ENCODE measurements around the gene GINS2. TPM values are rescaled to one million over a fixed set of nuclear protein-coding genes. Genes with fewer than 3 reads are reported as not detected.

Gene GINS2
- total RNA-seq, 1 experiment from 2014 or later = 53.3 TPM

- no peak overlapping the region for H3K9ac ChIP-seq (ENCODE audit: low read length)
- no peak overlapping the region for H3K27ac ChIP-seq (ENCODE audit: low read depth, low read length)
- H4K20me1 ChIP-seq (ENCODE audit: insufficient read depth) = no peaks in the 10 kb centered on the region
- intact Hi-C loops (cut with micrococcal nuclease) = no loop called here
- H3K4me1 ChIP-seq (ENCODE audit: control insufficient read depth in 1 of 2, insufficient read depth in 2 of 2, low read length in 2 of 2) = no peaks in the 10 kb centered on the region
- no TSS peak for BruUV-seq (replicated peaks)
- peaks cover 30% of the 10 kb centered on the region for H3K79me2 ChIP-seq (ENCODE audit: insufficient read depth, low read length)
- H3K27me3 ChIP-seq (ENCODE audit: insufficient read depth, low read length) = no peaks in the 10 kb centered on the region
- ChIA-PET CTCF (no interaction called here), RAD21 (ENCODE audit: low non-redundant PET in 1 of 2, low total read pairs in 2 of 2, uncharacterized antibody in 2 of 2, unreplicated experiment in 2 of 2) (no interaction called here), POLR2A (no interaction called here)
- ATAC-seq = no peak
- H3K9me3 ChIP-seq (ENCODE audit: control insufficient read depth in 1 of 2, insufficient read depth in 1 of 2, low read depth in 1 of 2, low read length in 2 of 2) = no peaks in the 10 kb centered on the region
- H3K9me2 ChIP-seq (ENCODE audit: insufficient read depth) = no peaks in the 10 kb centered on the region
- no peak for DNase-seq (ENCODE audit: low read depth, low spot score)
- TF ChIP-seq MAX (IDR thresholded peaks at IDR 0.05) = no peak
- no peak overlapping the region for H3K4me3 ChIP-seq (replicated peaks in 1 of 2; ENCODE audit: low read depth in 1 of 2, low read length in 2 of 2)
- H2AFZ ChIP-seq (ENCODE audit: low read depth, low read length, poor library complexity, severe bottlenecking) = no peak overlapping the region
- no peak overlapping the region for H3K4me2 ChIP-seq (ENCODE audit: low read length)
- peaks cover 40 to 52% of the 10 kb centered on the region in 2 experiments for H3K36me3 ChIP-seq (ENCODE audit: control insufficient read depth in 1 of 2, insufficient read depth in 2 of 2, low read length in 2 of 2)
These were observed 8.3 kb downstream of the GINS2 start for GRCh38 chr16:85680352-85680944.

- no peak for ATAC-seq
- no TSS peak for BruUV-seq (replicated peaks)
- Histone ChIP-seq H3K4me1 (ENCODE audit: control insufficient read depth in 1 of 2, insufficient read depth in 2 of 2, low read length in 2 of 2) (no peaks in the 10 kb centered on the region), H3K27ac (ENCODE audit: low read depth, low read length) (no peak overlapping the region), H3K27me3 (ENCODE audit: insufficient read depth, low read length) (no peaks in the 10 kb centered on the region), H3K9me3 (ENCODE audit: control insufficient read depth in 1 of 2, insufficient read depth in 1 of 2, low read depth in 1 of 2, low read length in 2 of 2) (no peaks in the 10 kb centered on the region), H2AFZ (ENCODE audit: low read depth, low read length, poor library complexity, severe bottlenecking) (no peak overlapping the region), H3K4me3 (replicated peaks in 1 of 2; ENCODE audit: low read depth in 1 of 2, low read length in 2 of 2) (no peak overlapping the region), H3K9ac (ENCODE audit: low read length) (no peak overlapping the region), H3K79me2 (ENCODE audit: insufficient read depth, low read length) (peaks cover 24% of the 10 kb centered on the region), H3K9me2 (ENCODE audit: insufficient read depth) (no peaks in the 10 kb centered on the region), H3K4me2 (ENCODE audit: low read length) (no peak overlapping the region), H4K20me1 (ENCODE audit: insufficient read depth) (no peaks in the 10 kb centered on the region), H3K36me3 (ENCODE audit: control insufficient read depth in 1 of 2, insufficient read depth in 2 of 2, low read length in 2 of 2) (peaks cover 45 to 58% of the 10 kb centered on the region in 2 experiments)
- no peak for DNase-seq (ENCODE audit: low read depth, low spot score)
- TF ChIP-seq CBX3 (IDR thresholded peaks at IDR 0.05; ENCODE audit: low read depth) (no peak), EZH2 (IDR thresholded peaks at IDR 0.05) (no peak), POLR2A (IDR thresholded peaks at IDR 0.05; ENCODE audit: borderline replicate concordance, extremely low read depth, insufficient read depth, insufficient read length) (no peak), CEBPB (IDR thresholded peaks at IDR 0.05; ENCODE audit: low read depth) (no peak), ATF3 (IDR thresholded peaks at IDR 0.05) (no peak), SRF (IDR thresholded peaks at IDR 0.05; ENCODE audit: low read depth) (no peak), ZFX (IDR thresholded peaks at IDR 0.05) (no peak), YY1 (IDR thresholded peaks at IDR 0.05; ENCODE audit: extremely low read depth, insufficient replicate concordance, low read depth, low read length) (no peak), CTCF (IDR thresholded peaks at IDR 0.05 in 2 of 3, conservative IDR thresholded peaks at IDR 0.05 in 1 of 3; ENCODE audit: borderline replicate concordance in 1 of 3, insufficient read depth in 1 of 3, low read depth in 2 of 3, low read length in 2 of 3) (no peak), ZNF274 (IDR thresholded peaks at IDR 0.05; ENCODE audit: low read depth, low read length) (no peak), EZH2phosphoT487 (IDR thresholded peaks at IDR 0.05; ENCODE audit: borderline replicate concordance) (no peak), TCF7L2 (IDR thresholded peaks at IDR 0.05; ENCODE audit: borderline replicate concordance, extremely low read depth, insufficient read depth, insufficient read length) (no peak), REST (IDR thresholded peaks at IDR 0.05; ENCODE audit: low read depth) (no peak)
- CTCF ChIA-PET = no interaction called here
- POLR2A ChIA-PET = no interaction called here
- RAD21 ChIA-PET (ENCODE audit: low non-redundant PET in 1 of 2, low total read pairs in 2 of 2, uncharacterized antibody in 2 of 2, unreplicated experiment in 2 of 2) = no interaction called here
- intact Hi-C loops (cut with micrococcal nuclease) = no loop called here
These were observed 8.9 kb downstream of the GINS2 start for GRCh38 chr16:85679870-85680269.
